GM21619 (cell line): ENCODE data around the gene LRRC34.

Source experiments
- ATAC-seq: cut with Tn5 transposase; IDR thresholded peaks from one replicate; pipeline ENCODE4 v1.9.1; 2021; ENCODE audit not compliant: unreplicated experiment

Gene LRRC34

GRCh38 chr3:169812332-169813235, at the start of gene LRRC34, which contains the start of gene LRRIQ4:
TSS of gene LRRC34 (minus strand) at chr3:169812904. CDS start at chr3:169812548, 356 bp downstream.
TSS of gene LRRIQ4 (plus strand) at chr3:169812870. CDS start at chr3:169821922, 9,052 bp downstream.
- peak; percentile 59 for ATAC-seq

GRCh38 chr3:169861871-169862270, 49.2 kb upstream of the LRRC34 start:
- ATAC-seq = no peak

- ATAC-seq = no peak
These were observed 45.1 kb upstream of the LRRC34 start for GRCh38 chr3:169857811-169858210.

- ATAC-seq = no peak
These were observed 42.8 kb upstream of the LRRC34 start for GRCh38 chr3:169855514-169855913.

- no peak for ATAC-seq
These were observed 37.9 kb upstream of the LRRC34 start for GRCh38 chr3:169850618-169851017.

GRCh38 chr3:169848741-169849140, 36.0 kb upstream of the LRRC34 start:
- ATAC-seq = no peak

GRCh38 chr3:169847896-169848295, 35.2 kb upstream of the LRRC34 start:
- no peak for ATAC-seq

GRCh38 chr3:169846458-169847193, 33.9 kb upstream of the LRRC34 start:
- ATAC-seq = peak; percentile 97

- no peak for ATAC-seq
These were observed 30.3 kb upstream of the LRRC34 start for GRCh38 chr3:169842960-169843359.

- peak; percentile 83 for ATAC-seq
These were observed 28.5 kb upstream of the LRRC34 start for GRCh38 chr3:169841171-169841570.

GRCh38 chr3:169838511-169839030, 25.9 kb upstream of the LRRC34 start:
- ATAC-seq = no peak

- no peak for ATAC-seq
These were observed 24.2 kb upstream of the LRRC34 start for GRCh38 chr3:169836942-169837275.

GRCh38 chr3:169836078-169836941, 23.6 kb upstream of the LRRC34 start:
- peak; percentile 84 for ATAC-seq

GRCh38 chr3:169835533-169835932, 22.8 kb upstream of the LRRC34 start:
- ATAC-seq = no peak

- no peak for ATAC-seq
These were observed 15.0 kb upstream of the LRRC34 start for GRCh38 chr3:169827712-169828111.

GRCh38 chr3:169825316-169825715, 12.6 kb upstream of the LRRC34 start:
- ATAC-seq = no peak

GRCh38 chr3:169822983-169823382, 10.3 kb upstream of the LRRC34 start:
- ATAC-seq = no peak

GRCh38 chr3:169822540-169822939, 9.8 kb upstream of the LRRC34 start:
- no peak for ATAC-seq

- ATAC-seq = no peak
These were observed 9.4 kb upstream of the LRRC34 start for GRCh38 chr3:169822091-169822490.

GRCh38 chr3:169818316-169818715, 5.6 kb upstream of the LRRC34 start:
- no peak for ATAC-seq
